ENCODE measurements around the gene VPS8.

DNA sequence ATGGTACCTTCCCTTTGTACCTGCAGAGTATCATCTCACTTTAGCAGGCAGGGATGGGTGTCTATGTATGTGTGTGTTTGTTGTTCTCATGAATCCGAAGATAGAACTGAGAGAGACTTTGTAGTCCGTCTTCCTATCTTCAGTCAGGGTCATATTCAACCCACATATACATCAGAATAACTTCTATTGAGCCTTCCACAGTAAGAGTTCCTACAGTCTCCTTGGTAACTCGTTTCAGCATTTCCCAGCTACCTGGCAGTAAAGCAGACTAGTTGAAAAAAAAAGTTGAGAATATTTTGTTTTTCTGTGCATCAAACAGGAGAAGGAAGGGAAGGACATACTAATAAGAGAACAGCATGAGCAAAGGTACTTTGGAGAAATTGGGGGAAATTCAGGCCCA lies 106.8 kb downstream of the VPS8 start:
- TF ChIP-seq, protein P1, sequence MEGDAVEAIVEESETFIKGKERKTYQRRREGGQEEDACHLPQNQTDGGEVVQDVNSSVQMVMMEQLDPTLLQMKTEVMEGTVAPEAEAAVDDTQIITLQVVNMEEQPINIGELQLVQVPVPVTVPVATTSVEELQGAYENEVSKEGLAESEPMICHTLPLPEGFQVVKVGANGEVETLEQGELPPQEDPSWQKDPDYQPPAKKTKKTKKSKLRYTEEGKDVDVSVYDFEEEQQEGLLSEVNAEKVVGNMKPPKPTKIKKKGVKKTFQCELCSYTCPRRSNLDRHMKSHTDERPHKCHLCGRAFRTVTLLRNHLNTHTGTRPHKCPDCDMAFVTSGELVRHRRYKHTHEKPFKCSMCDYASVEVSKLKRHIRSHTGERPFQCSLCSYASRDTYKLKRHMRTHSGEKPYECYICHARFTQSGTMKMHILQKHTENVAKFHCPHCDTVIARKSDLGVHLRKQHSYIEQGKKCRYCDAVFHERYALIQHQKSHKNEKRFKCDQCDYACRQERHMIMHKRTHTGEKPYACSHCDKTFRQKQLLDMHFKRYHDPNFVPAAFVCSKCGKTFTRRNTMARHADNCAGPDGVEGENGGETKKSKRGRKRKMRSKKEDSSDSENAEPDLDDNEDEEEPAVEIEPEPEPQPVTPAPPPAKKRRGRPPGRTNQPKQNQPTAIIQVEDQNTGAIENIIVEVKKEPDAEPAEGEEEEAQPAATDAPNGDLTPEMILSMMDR (IDR thresholded peaks at IDR 0.05 in 2 of 3, conservative IDR thresholded peaks at IDR 0.05 in 1 of 3; ENCODE audit: borderline replicate concordance in 1 of 3, insufficient read depth in 1 of 3, low read depth in 2 of 3, low read length in 2 of 3), result no peak
- no peak for TF ChIP-seq RAD21 (IDR thresholded peaks at IDR 0.05; ENCODE audit: low read depth)
- TF ChIP-seq TCF7L2 (IDR thresholded peaks at IDR 0.05; ENCODE audit: borderline replicate concordance, extremely low read depth, insufficient read depth, insufficient read length), result no peak
- no peak for TF ChIP-seq EZH2 (IDR thresholded peaks at IDR 0.05)
- TF ChIP-seq POLR2A (IDR thresholded peaks at IDR 0.05; ENCODE audit: borderline replicate concordance, extremely low read depth, insufficient read depth, insufficient read length), result no peak

Data from HCT116 (cell line).